Panc1 (cell line): ENCODE measurements around the gene ENGASE. TPM values are rescaled to one million over a fixed set of nuclear protein-coding genes. Genes with fewer than 3 reads are reported as not detected.

Experiments
- ATAC-seq: fragments of 200-7000 bp; cut with Tn5 transposase; 2 replicates; pipeline ENCODE4 v1.9.1; 2020; ENCODE audit warnings: mild to moderate bottlenecking, moderate library complexity
- BruUV-seq: library from RNA; stranded (reverse); fragments of 400-500 nt; replicated peaks from 2 replicates; lab custom pipeline; 2021; lab: Mats Ljungman, UMichigan
- CTCF ChIA-PET: fragments of 300-600 bp; sonication (Branson Sonifier 250); formaldehyde crosslinking; loops from one replicate; lab custom pipeline; 2022; ENCODE audit warnings: antibody characterized with exemption; lab: Charles Lee
- POLR2A ChIA-PET: fragments of 300-600 bp; sonication (Branson Sonifier 250); formaldehyde crosslinking; loops from one replicate; lab custom pipeline; 2022; ENCODE audit warnings: antibody characterized with exemption; lab: Charles Lee
- DNase-seq: peaks from one replicate; pipeline ENCODE4 v3.0.0-alpha.2; 2010; ENCODE audit warnings: low read depth, low spot score
- H3K27ac ChIP-seq: 2 replicates; pipeline ENCODE4 v1.5.1; 2011; ENCODE audit warnings: mild to moderate bottlenecking, low read length, inconsistent platforms
- H3K27me3 ChIP-seq: fragments of 200-500 bp; sonication (Bioruptor generic); 2 replicates; pipeline ENCODE4 v1.6.0; 2014; ENCODE audit warnings: low read length, inconsistent platforms; ENCODE audit not compliant: control insufficient read depth, insufficient read depth
- H3K36me3 ChIP-seq: fragments of 200-500 bp; sonication (Bioruptor generic); 2 replicates; pipeline ENCODE4 v1.5.1; 2014; ENCODE audit warnings: inconsistent platforms, mild to moderate bottlenecking, low read length, moderate library complexity; ENCODE audit not compliant: control insufficient read depth, insufficient read depth
- H3K4me1 ChIP-seq: 2 replicates; pipeline ENCODE4 v1.5.1; 2011; ENCODE audit warnings: inconsistent platforms, mild to moderate bottlenecking, low read length, moderate library complexity; ENCODE audit not compliant: control insufficient read depth, insufficient read depth
- H3K4me3 ChIP-seq, 2 experiments: 2 replicates each; pipeline ENCODE4 v1.5.1; 2011 to 2012; ENCODE audit warnings: low read depth in 2 of 2, low read length in 2 of 2, mild to moderate bottlenecking in 2 of 2, inconsistent platforms in 1 of 2, moderate library complexity in 1 of 2
- H3K9me3 ChIP-seq: fragments of 200-500 bp; sonication (Bioruptor generic); 2 replicates; pipeline ENCODE4 v1.5.1; 2014; ENCODE audit warnings: low read depth, mild to moderate bottlenecking, inconsistent platforms, low read length, moderate library complexity; ENCODE audit not compliant: control insufficient read depth, insufficient read depth
- POLR2AphosphoS5 ChIP-seq: IDR thresholded peaks from 2 replicates; pipeline ENCODE4 v1.6.1; 2012; ENCODE audit warnings: mild to moderate bottlenecking, low read depth, low read length, moderate library complexity
- SIN3A ChIP-seq: IDR thresholded peaks from 2 replicates; pipeline ENCODE4 v1.6.1; 2012; ENCODE audit warnings: low read depth, mild to moderate bottlenecking, low read length, moderate library complexity, borderline replicate concordance; ENCODE audit not compliant: insufficient read depth
- TCF7L2 ChIP-seq: IDR thresholded peaks from 2 replicates; pipeline ENCODE4 v1.6.1; 2011; ENCODE audit warnings: mild to moderate bottlenecking, low read depth, low read length, inconsistent platforms
- in situ Hi-C: cut with HindIII; loops from 2 replicates; pipeline ENCODE4 v1.10.0; 2016; ENCODE audit warnings: low sequenced_read_pairs, low pct_unique_long_range_greater_than_20kb
- intact Hi-C: fragments of 100-400 bp; cut with micrococcal nuclease; formaldehyde crosslinking; loops from one replicate; pipeline ENCODE4 v1.10.0; 2022; ENCODE audit not compliant: unreplicated experiment
- total RNA-seq: library from RNA; stranded (reverse); gene quantifications from one replicate; pipeline ENCODE4 v1.2.1, GENCODE V29; 2021; ENCODE audit not compliant: unreplicated experiment
- TF ChIP-seq, protein P1 (sequence below), 2 experiments: IDR thresholded peaks; 2 replicates each; pipeline ENCODE4 v1.6.1; 2011 to 2012; ENCODE audit warnings: low read depth in 2 of 2, control low read depth in 1 of 2, low read length in 1 of 2, mild to moderate bottlenecking in 1 of 2, moderate library complexity in 1 of 2; ENCODE audit not compliant: insufficient read depth in 1 of 2
- TF ChIP-seq, protein P2 (sequence below): fragments of 450-650 bp; IDR thresholded peaks from 2 replicates; pipeline ENCODE4 v1.5.1; 2017; ENCODE audit warnings: mild to moderate bottlenecking

ENGASE gene
- total RNA-seq, 1 experiment from 2014 or later = 32.3 TPM

DNA sequence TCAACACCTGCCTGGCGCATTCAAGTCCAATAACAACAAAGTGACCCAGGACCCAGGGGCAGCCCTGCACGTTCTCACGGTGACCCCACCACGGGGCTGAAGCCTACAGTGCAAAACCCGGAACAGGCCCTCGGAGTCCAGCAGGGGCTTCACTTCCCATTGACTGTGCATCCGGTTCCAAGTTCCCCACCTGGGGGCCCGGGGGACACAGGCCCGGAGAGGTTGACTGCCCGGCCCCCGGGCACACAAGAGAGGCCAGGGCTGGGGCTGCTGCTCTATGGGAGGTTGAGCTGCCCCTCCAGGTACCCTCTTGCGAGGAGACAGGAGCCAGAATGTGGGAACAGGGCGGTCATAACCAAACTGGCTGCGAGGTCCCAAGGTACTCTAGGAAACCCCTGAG lies 31.3 kb downstream of the ENGASE start:
- H3K4me1 ChIP-seq = no peaks in the 10 kb centered on the region
- TF ChIP-seq TCF7L2 (no peak), POLR2AphosphoS5 (no peak), SIN3A (no peak)
- TF ChIP-seq, protein P1, sequence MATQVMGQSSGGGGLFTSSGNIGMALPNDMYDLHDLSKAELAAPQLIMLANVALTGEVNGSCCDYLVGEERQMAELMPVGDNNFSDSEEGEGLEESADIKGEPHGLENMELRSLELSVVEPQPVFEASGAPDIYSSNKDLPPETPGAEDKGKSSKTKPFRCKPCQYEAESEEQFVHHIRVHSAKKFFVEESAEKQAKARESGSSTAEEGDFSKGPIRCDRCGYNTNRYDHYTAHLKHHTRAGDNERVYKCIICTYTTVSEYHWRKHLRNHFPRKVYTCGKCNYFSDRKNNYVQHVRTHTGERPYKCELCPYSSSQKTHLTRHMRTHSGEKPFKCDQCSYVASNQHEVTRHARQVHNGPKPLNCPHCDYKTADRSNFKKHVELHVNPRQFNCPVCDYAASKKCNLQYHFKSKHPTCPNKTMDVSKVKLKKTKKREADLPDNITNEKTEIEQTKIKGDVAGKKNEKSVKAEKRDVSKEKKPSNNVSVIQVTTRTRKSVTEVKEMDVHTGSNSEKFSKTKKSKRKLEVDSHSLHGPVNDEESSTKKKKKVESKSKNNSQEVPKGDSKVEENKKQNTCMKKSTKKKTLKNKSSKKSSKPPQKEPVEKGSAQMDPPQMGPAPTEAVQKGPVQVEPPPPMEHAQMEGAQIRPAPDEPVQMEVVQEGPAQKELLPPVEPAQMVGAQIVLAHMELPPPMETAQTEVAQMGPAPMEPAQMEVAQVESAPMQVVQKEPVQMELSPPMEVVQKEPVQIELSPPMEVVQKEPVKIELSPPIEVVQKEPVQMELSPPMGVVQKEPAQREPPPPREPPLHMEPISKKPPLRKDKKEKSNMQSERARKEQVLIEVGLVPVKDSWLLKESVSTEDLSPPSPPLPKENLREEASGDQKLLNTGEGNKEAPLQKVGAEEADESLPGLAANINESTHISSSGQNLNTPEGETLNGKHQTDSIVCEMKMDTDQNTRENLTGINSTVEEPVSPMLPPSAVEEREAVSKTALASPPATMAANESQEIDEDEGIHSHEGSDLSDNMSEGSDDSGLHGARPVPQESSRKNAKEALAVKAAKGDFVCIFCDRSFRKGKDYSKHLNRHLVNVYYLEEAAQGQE (IDR thresholded peaks at IDR 0.05; ENCODE audit: insufficient read depth in 1 of 2, low read depth in 2 of 2, low read length in 1 of 2) = no peak
- TF ChIP-seq, protein P2, sequence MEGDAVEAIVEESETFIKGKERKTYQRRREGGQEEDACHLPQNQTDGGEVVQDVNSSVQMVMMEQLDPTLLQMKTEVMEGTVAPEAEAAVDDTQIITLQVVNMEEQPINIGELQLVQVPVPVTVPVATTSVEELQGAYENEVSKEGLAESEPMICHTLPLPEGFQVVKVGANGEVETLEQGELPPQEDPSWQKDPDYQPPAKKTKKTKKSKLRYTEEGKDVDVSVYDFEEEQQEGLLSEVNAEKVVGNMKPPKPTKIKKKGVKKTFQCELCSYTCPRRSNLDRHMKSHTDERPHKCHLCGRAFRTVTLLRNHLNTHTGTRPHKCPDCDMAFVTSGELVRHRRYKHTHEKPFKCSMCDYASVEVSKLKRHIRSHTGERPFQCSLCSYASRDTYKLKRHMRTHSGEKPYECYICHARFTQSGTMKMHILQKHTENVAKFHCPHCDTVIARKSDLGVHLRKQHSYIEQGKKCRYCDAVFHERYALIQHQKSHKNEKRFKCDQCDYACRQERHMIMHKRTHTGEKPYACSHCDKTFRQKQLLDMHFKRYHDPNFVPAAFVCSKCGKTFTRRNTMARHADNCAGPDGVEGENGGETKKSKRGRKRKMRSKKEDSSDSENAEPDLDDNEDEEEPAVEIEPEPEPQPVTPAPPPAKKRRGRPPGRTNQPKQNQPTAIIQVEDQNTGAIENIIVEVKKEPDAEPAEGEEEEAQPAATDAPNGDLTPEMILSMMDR = no peak
- POLR2A ChIA-PET = no interaction called here
- intact Hi-C loops = no loop called here
- H3K27ac ChIP-seq = no peak overlapping the region
- H3K36me3 ChIP-seq = no peaks in the 10 kb centered on the region
- H3K4me3 ChIP-seq = no peak overlapping the region
- ATAC-seq (no peak), DNase-seq (no peak)
- CTCF ChIA-PET = no interaction called here
- no peaks in the 10 kb centered on the region for H3K9me3 ChIP-seq
- in situ Hi-C loops = no loop called here
- no TSS peak for BruUV-seq
- no peaks in the 10 kb centered on the region; the same call in 1 of the 2 replicates for H3K27me3 ChIP-seq

DNA sequence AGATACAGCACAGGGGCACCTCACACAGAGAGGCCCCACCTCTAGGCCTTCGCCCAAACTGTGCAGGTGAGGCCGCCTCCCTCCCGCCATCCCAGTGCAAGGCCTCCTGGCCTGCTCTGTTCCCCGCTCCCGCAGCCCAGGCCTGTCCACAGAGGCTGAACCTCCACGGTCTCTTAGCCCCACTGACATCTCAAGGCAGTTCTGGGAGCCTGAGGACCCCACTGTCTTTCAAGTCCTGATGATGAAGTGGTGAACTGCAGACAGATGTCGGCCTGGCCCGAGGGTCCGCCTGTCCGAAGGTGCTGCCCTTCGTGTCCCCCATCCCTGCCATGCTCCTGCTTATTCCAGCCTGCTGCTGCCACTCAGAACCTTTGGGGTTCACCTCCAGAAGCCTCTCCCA lies 32.3 kb downstream of the ENGASE start:
- DNase-seq (no peak), ATAC-seq (no peak)
- intact Hi-C loops = no loop called here
- in situ Hi-C loops = no loop called here
- ChIA-PET CTCF (no interaction called here), POLR2A (no interaction called here)
- Histone ChIP-seq H3K4me1 (no peaks in the 10 kb centered on the region), H3K9me3 (no peaks in the 10 kb centered on the region), H3K27me3 (no peaks in the 10 kb centered on the region; the same call in 1 of the 2 replicates), H3K36me3 (no peaks in the 10 kb centered on the region), H3K27ac (no peak overlapping the region), H3K4me3 (no peak overlapping the region)
- no TSS peak for BruUV-seq
- TF ChIP-seq POLR2AphosphoS5 (no peak), SIN3A (no peak), TCF7L2 (no peak)
- TF ChIP-seq, protein P1 (IDR thresholded peaks at IDR 0.05; ENCODE audit: insufficient read depth in 1 of 2, low read depth in 2 of 2, low read length in 1 of 2) = no peak
- TF ChIP-seq, protein P2 = no peak
